ENCODE measurements around the gene INPP4B.

- no peak for TF ChIP-seq CTCF (conservative IDR thresholded peaks at IDR 0.05; ENCODE audit: low read length)
- no peak for TF ChIP-seq EZH2phosphoT487 (IDR thresholded peaks at IDR 0.05; ENCODE audit: borderline replicate concordance, low read depth, low read length)
Measured at GRCh38 chr4:142698552-142698951, 147.5 kb downstream of the INPP4B start.
